Measurements from ENCODE around the gene RAB6B. TPM values are rescaled to one million over a fixed set of nuclear protein-coding genes. Genes with fewer than 3 reads are reported as not detected.

RAB6B gene
- total and polyA plus RNA-seq, 2 of the 8 experiments (the other 6 are each of a cell fraction or from before 2014, with no cell fraction given) = 7.9 to 15.6 TPM

DNA sequence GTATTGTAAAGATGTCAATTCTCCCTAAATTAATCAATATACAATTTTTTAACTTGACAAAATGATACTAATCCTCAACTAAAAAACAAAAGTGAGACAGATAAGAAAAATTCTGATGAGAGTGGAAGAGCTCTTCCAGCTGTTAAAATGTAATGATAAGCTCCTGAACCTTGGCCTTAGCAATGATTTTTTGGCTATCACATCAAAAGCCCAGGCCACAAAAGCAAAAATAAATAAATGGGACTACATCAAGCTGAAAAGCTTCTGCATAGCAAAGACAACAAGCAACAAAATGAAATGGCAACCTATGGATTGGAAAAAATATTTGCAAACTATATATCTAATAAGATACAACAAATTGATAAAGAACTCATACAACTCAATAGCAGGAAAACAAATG is 114.1 kb downstream of the RAB6B start:
- no peaks in the 10 kb centered on the region for H3K79me1 ChIP-seq (ENCODE audit: low read depth, low read length)
- FAIRE-seq = no peak
- H2BK12ac ChIP-seq (ENCODE audit: low read depth, low read length) = no peak overlapping the region
- H3K27me3 ChIP-seq (replicated peaks in 1 of 4; ENCODE audit: control insufficient read depth in 3 of 4, extremely low read depth in 1 of 4, insufficient read depth in 3 of 4, low read length in 3 of 4) = no peaks in the 10 kb centered on the region
- TF ChIP-seq TAF1 (IDR thresholded peaks at IDR 0.05; ENCODE audit: low read depth, low read length) (no peak), SUZ12 (IDR thresholded peaks at IDR 0.05; ENCODE audit: low read length) (no peak), CHD1 (IDR thresholded peaks at IDR 0.05; ENCODE audit: low read depth, low read length) (no peak), MAFK (IDR thresholded peaks at IDR 0.05; ENCODE audit: low read depth, low read length) (no peak), POLR2AphosphoS5 (IDR thresholded peaks at IDR 0.05; ENCODE audit: low read depth, low read length) (no peak), RFX5 (IDR thresholded peaks at IDR 0.05; ENCODE audit: borderline replicate concordance, low read depth, low read length) (no peak), GABPA (IDR thresholded peaks at IDR 0.05; ENCODE audit: borderline replicate concordance, insufficient read depth, low read length) (no peak)
- no peaks in the 10 kb centered on the region; a peak in 1 of 8 replicates for H3K36me3 ChIP-seq (ENCODE audit: control insufficient read depth in 2 of 4, insufficient read depth in 4 of 4, low read length in 3 of 4)
- H3K14ac ChIP-seq (ENCODE audit: insufficient read length) = no peak overlapping the region
- POLR2A ChIA-PET (ENCODE audit: partially characterized antibody) = no interaction called here
- no peak overlapping the region for H2BK120ac ChIP-seq (replicated peaks; ENCODE audit: low read depth, low read length)
- H3K4me2 ChIP-seq (ENCODE audit: insufficient read depth in 1 of 2, low read depth in 2 of 2, low read length in 2 of 2) = no peak overlapping the region
- no peak overlapping the region for H2BK5ac ChIP-seq (ENCODE audit: low read depth, low read length)
- H2AK5ac ChIP-seq (ENCODE audit: low read depth, low read length) = no peak overlapping the region
- CTCF ChIA-PET (ENCODE audit: partially characterized antibody) = no interaction called here
- H3K9ac ChIP-seq (replicated peaks in 1 of 4; ENCODE audit: extremely low read depth in 1 of 4, low read depth in 3 of 4, low read length in 3 of 4) = no peak overlapping the region
- H3K79me2 ChIP-seq (ENCODE audit: control insufficient read depth in 1 of 2, insufficient read depth in 2 of 2, low read length in 2 of 2) = no peaks in the 10 kb centered on the region
- no peak overlapping the region for H3K23ac ChIP-seq (ENCODE audit: insufficient read length)
- H3K27ac ChIP-seq (ENCODE audit: low read depth, low read length) = no peak overlapping the region
- no peak overlapping the region for H3K4ac ChIP-seq (replicated peaks; ENCODE audit: insufficient read length, low read depth, low read length)
- no peak overlapping the region for H4K8ac ChIP-seq (ENCODE audit: extremely low read depth, insufficient read depth, low read length)
- H2BK15ac ChIP-seq (ENCODE audit: low read length) = no peak overlapping the region
- H3K4me1 ChIP-seq (replicated peaks in 1 of 4; ENCODE audit: control insufficient read depth in 3 of 4, insufficient read depth in 4 of 4, low read length in 3 of 4) = peaks cover 0 to 6% (median 0%) of the 10 kb centered on the region in 4 experiments; a peak in 1 of 7 replicates
- H3K56ac ChIP-seq (replicated peaks; ENCODE audit: insufficient read length, low read depth, low read length) = no peak overlapping the region
- H2AFZ ChIP-seq (ENCODE audit: low read length) = no peak overlapping the region
- H3K23me2 ChIP-seq (ENCODE audit: low read depth, low read length) = no peaks in the 10 kb centered on the region
- no peaks in the 10 kb centered on the region for H4K20me1 ChIP-seq (replicated peaks in 1 of 2; ENCODE audit: control insufficient read depth in 1 of 2, insufficient read depth in 2 of 2, low read length in 2 of 2)
- peaks cover 3 to 10% of the 10 kb centered on the region in 2 experiments; a peak in 2 of 4 replicates for H3K9me3 ChIP-seq (ENCODE audit: insufficient read depth in 2 of 2, low read depth in 1 of 2, low read length in 1 of 2)
- H3K4me3 ChIP-seq (ENCODE audit: extremely low read depth in 1 of 4, insufficient read depth in 2 of 4, low read depth in 3 of 4, low read length in 4 of 4) = no peak overlapping the region
- no peak overlapping the region for H3K18ac ChIP-seq (ENCODE audit: extremely low read depth, low read length)
- H4K91ac ChIP-seq (replicated peaks; ENCODE audit: insufficient read length, low read length) = no peak overlapping the region
- DNase-seq (ENCODE audit: low read depth in 1 of 2, low spot score in 2 of 2) = no peak
- no peak overlapping the region for H4K5ac ChIP-seq (ENCODE audit: insufficient read length, low read depth, low read length)
- no peak overlapping the region for H2BK20ac ChIP-seq (ENCODE audit: low read length)

Data from H1 (cell line).